Stimulated activated naive CD8-positive, alpha-beta T cell treated with anti-CD3 and anti-CD28 coated beads, Interleukin-15, amount 100 ng/mL, for 72 hours (primary cell): ENCODE measurements around the gene TMEM138.
"Not testable (repeated sequence)": the region's sequence is repeated elsewhere in the genome, so short reads cannot be mapped to it uniquely, and the experiment has no call there.

Source experiments
- ATAC-seq: fragments of 150-1000 bp; cut with Tn5 transposase; 2 replicates; pipeline ENCODE4 v1.10.0; 2021; ENCODE audit warnings: mild to moderate bottlenecking, moderate library complexity
- DNase-seq, 2 donors: peaks; one replicate each; pipeline ENCODE4 v3.0.0; 2021 to 2022
- H3K27ac Mint-ChIP-seq, 2 donors: one replicate each; pipeline ENCODE4 v1.8.0; 2022; ENCODE audit warnings: mild to moderate bottlenecking in 2 of 2, mixed read lengths in 2 of 2, moderate library complexity in 2 of 2
- H3K27me3 Mint-ChIP-seq: one replicate; pipeline ENCODE4 v1.8.0; 2022; ENCODE audit warnings: mixed read lengths
- H3K4me1 Mint-ChIP-seq: one replicate; pipeline ENCODE4 v1.8.0; 2022; ENCODE audit warnings: mild to moderate bottlenecking, mixed read lengths
- H3K4me3 Mint-ChIP-seq, 2 donors: one replicate each; pipeline ENCODE4 v1.8.0; 2022; ENCODE audit warnings: mild to moderate bottlenecking in 2 of 2, mixed read lengths in 2 of 2, moderate library complexity in 1 of 2
- H3K9me3 Mint-ChIP-seq, 2 donors: one replicate each; pipeline ENCODE4 v1.8.0; 2022; ENCODE audit warnings: mixed read lengths in 2 of 2

Gene TMEM138

GRCh38 chr11:61370349-61371005 is 8.3 kb downstream of the TMEM138 start:
- peak overlapping the region; percentile 42 to 91 for H3K27ac Mint-ChIP-seq
- H3K27me3 Mint-ChIP-seq: no peaks in the 10 kb centered on the region
- H3K4me1 Mint-ChIP-seq: peaks cover 16% of the 10 kb centered on the region
- no peaks in the 10 kb centered on the region for H3K9me3 Mint-ChIP-seq
- H3K4me3 Mint-ChIP-seq: peak overlapping the region in 1 of 2 donors; percentile 8
- peak; percentile 94 for ATAC-seq
- peak in 1 of 2 donors; percentile 26 for DNase-seq

- Mint-ChIP-seq H3K27me3 (no peaks in the 10 kb centered on the region), H3K9me3 (no peaks in the 10 kb centered on the region), H3K27ac (no peak overlapping the region), H3K4me3 (no peak overlapping the region), H3K4me1 (peaks cover 16% of the 10 kb centered on the region)
- DNase-seq (no peak), ATAC-seq (no peak)
These were observed 10.7 kb downstream of the TMEM138 start for GRCh38 chr11:61372659-61373420.

GRCh38 chr11:61375761-61376108 is 13.6 kb downstream of the TMEM138 start:
- DNase-seq (no peak), ATAC-seq (no peak)
- Mint-ChIP-seq H3K27me3 (no peaks in the 10 kb centered on the region), H3K9me3 (no peaks in the 10 kb centered on the region), H3K4me1 (peaks cover under 1% of the 10 kb centered on the region), H3K4me3 (no peak overlapping the region), H3K27ac (no peak overlapping the region)

- no peak for ATAC-seq
- no peaks in the 10 kb centered on the region for H3K4me1 Mint-ChIP-seq
- H3K27ac Mint-ChIP-seq: no peak overlapping the region
- H3K27me3 Mint-ChIP-seq: no peaks in the 10 kb centered on the region
- no peak overlapping the region for H3K4me3 Mint-ChIP-seq
- no peak for DNase-seq
- no peaks in the 10 kb centered on the region for H3K9me3 Mint-ChIP-seq
These were observed 15.4 kb downstream of the TMEM138 start for GRCh38 chr11:61377461-61378160.

GRCh38 chr11:61378713-61379313 is 16.6 kb downstream of the TMEM138 start:
- Mint-ChIP-seq H3K27ac (no peak overlapping the region), H3K4me3 (no peak overlapping the region)
- no peak for DNase-seq

GRCh38 chr11:61380884-61381283 is 18.7 kb downstream of the TMEM138 start:
- DNase-seq: no peak
- Mint-ChIP-seq H3K9me3 (no peaks in the 10 kb centered on the region), H3K4me3 (no peak overlapping the region), H3K27me3 (no peaks in the 10 kb centered on the region), H3K27ac (no peak overlapping the region), H3K4me1 (no peaks in the 10 kb centered on the region)
- ATAC-seq: no peak

More at GRCh38 chr11:61378713-61379313, 16.6 kb downstream of the TMEM138 start:
- H3K4me1 Mint-ChIP-seq: no peaks in the 10 kb centered on the region
- no peaks in the 10 kb centered on the region for H3K27me3 Mint-ChIP-seq
- ATAC-seq: no peak
- H3K9me3 Mint-ChIP-seq: no peaks in the 10 kb centered on the region

- H3K9me3 Mint-ChIP-seq, DNase-seq, H3K4me3 Mint-ChIP-seq, H3K27ac Mint-ChIP-seq, H3K4me1 Mint-ChIP-seq, ATAC-seq, H3K27me3 Mint-ChIP-seq: not testable (repeated sequence)
These were observed 21.7 kb downstream of the TMEM138 start for GRCh38 chr11:61383859-61384258.

GRCh38 chr11:61384271-61385242 is 22.4 kb downstream of the TMEM138 start:
- DNase-seq (no peak), ATAC-seq (no peak)
- no peaks in the 10 kb centered on the region for H3K9me3 Mint-ChIP-seq
- no peak overlapping the region for H3K4me3 Mint-ChIP-seq
- H3K27ac Mint-ChIP-seq: no peak overlapping the region
- no peaks in the 10 kb centered on the region for H3K4me1 Mint-ChIP-seq
- H3K27me3 Mint-ChIP-seq: no peaks in the 10 kb centered on the region

GRCh38 chr11:61390161-61390560 is 28.0 kb downstream of the TMEM138 start:
- DNase-seq (no peak), ATAC-seq (no peak)
- Mint-ChIP-seq H3K27me3 (no peaks in the 10 kb centered on the region), H3K9me3 (no peaks in the 10 kb centered on the region), H3K4me1 (peaks cover 24% of the 10 kb centered on the region), H3K27ac (no peak overlapping the region), H3K4me3 (no peak overlapping the region)

- Mint-ChIP-seq H3K27me3 (no peaks in the 10 kb centered on the region), H3K4me3 (peak overlapping the region; percentile 94 to 96), H3K4me1 (peaks cover 24% of the 10 kb centered on the region), H3K27ac (peak overlapping the region; percentile 92 to 98), H3K9me3 (no peaks in the 10 kb centered on the region)
- DNase-seq: peak in 1 of 2 donors; percentile 15
- ATAC-seq: no peak
These were observed 30.9 kb downstream of the TMEM138 start for GRCh38 chr11:61392981-61393595.

- no peaks in the 10 kb centered on the region for H3K27me3 Mint-ChIP-seq
- no peaks in the 10 kb centered on the region for H3K4me1 Mint-ChIP-seq
- no peak for ATAC-seq
- no peak for DNase-seq
- H3K9me3 Mint-ChIP-seq: no peaks in the 10 kb centered on the region
- peak overlapping the region in 1 of 2 donors; percentile 77 for H3K27ac Mint-ChIP-seq
- H3K4me3 Mint-ChIP-seq: no peak overlapping the region
These were observed 39.0 kb downstream of the TMEM138 start for GRCh38 chr11:61401173-61401572.

GRCh38 chr11:61401573-61401972 is 39.4 kb downstream of the TMEM138 start:
- ATAC-seq (no peak), DNase-seq (no peak)
- no peak overlapping the region for H3K27ac Mint-ChIP-seq
- no peak overlapping the region for H3K4me3 Mint-ChIP-seq
- no peaks in the 10 kb centered on the region for H3K9me3 Mint-ChIP-seq
- H3K27me3 Mint-ChIP-seq: no peaks in the 10 kb centered on the region
- H3K4me1 Mint-ChIP-seq: no peaks in the 10 kb centered on the region

- no peaks in the 10 kb centered on the region for H3K9me3 Mint-ChIP-seq
- peak overlapping the region in 1 of 2 donors; percentile 40 for H3K27ac Mint-ChIP-seq
- DNase-seq (no peak), ATAC-seq (no peak)
- H3K27me3 Mint-ChIP-seq: no peaks in the 10 kb centered on the region
- H3K4me1 Mint-ChIP-seq: peaks cover 5% of the 10 kb centered on the region
- no peak overlapping the region for H3K4me3 Mint-ChIP-seq
These were observed 41.5 kb downstream of the TMEM138 start for GRCh38 chr11:61403658-61404057.

- no peaks in the 10 kb centered on the region for H3K27me3 Mint-ChIP-seq
- H3K27ac Mint-ChIP-seq: peak overlapping the region in 1 of 2 donors; percentile 40
- H3K9me3 Mint-ChIP-seq: no peaks in the 10 kb centered on the region
- no peak for DNase-seq
- ATAC-seq: no peak
- H3K4me1 Mint-ChIP-seq: peaks cover 5% of the 10 kb centered on the region
- H3K4me3 Mint-ChIP-seq: no peak overlapping the region
These were observed 41.9 kb downstream of the TMEM138 start for GRCh38 chr11:61404103-61404502.
